CD4-positive, alpha-beta T cell (primary cell): ENCODE data around the gene BMS1. TPM values are rescaled to one million over a fixed set of nuclear protein-coding genes. Genes with fewer than 3 reads are reported as not detected.
"Not testable (repeated sequence)": the region's sequence is repeated elsewhere in the genome, so short reads cannot be mapped to it uniquely, and the experiment has no call there.

Experiments used
- ATAC-seq: fragments of 200-7000 bp; cut with Tn5 transposase; one replicate; pipeline ENCODE4 v1.10.0; 2022; ENCODE audit warnings: mild to moderate bottlenecking; ENCODE audit not compliant: poor library complexity
- CTCF ChIA-PET: fragments of 350-600 bp; sonication (Branson Sonifier 250); formaldehyde crosslinking; loops from one replicate; lab custom pipeline; 2021; ENCODE audit warnings: antibody characterized with exemption, inconsistent platforms; lab: Charles Lee
- POLR2A ChIA-PET: fragments of 350-600 bp; sonication (Branson Sonifier 250); formaldehyde crosslinking; loops from one replicate; lab custom pipeline; 2021; ENCODE audit warnings: antibody characterized with exemption, inconsistent platforms; lab: Charles Lee
- DNase-seq, 14 experiments: peaks; one replicate each; pipeline ENCODE4 v3.0.0-alpha.2; 2013 to 2020; ENCODE audit warnings: mixed read lengths in 2 of 14
- H3K27ac ChIP-seq, 2 donors: one replicate each; pipeline versions ENCODE4 v1.5.1 to v1.7.0; 2013; ENCODE audit warnings: low read length in 2 of 2, low read depth in 1 of 2, mild to moderate bottlenecking in 1 of 2
- H3K27me3 ChIP-seq, 2 experiments: 1 replicate in 1 of 2; 2 replicates in 1 of 2; pipeline versions ENCODE4 v1.6.1 to v1.7.0; 2013; ENCODE audit warnings: low read length in 2 of 2, control low read depth in 1 of 2, mild to moderate bottlenecking in 1 of 2, moderate library complexity in 1 of 2; ENCODE audit not compliant: insufficient read depth in 2 of 2, control insufficient read depth in 1 of 2
- H3K36me3 ChIP-seq: one replicate; pipeline ENCODE4 v1.6.1; 2013; ENCODE audit warnings: low read length, control low read depth; ENCODE audit not compliant: insufficient read depth
- H3K4me1 ChIP-seq: one replicate; pipeline ENCODE4 v1.6.1; 2013; ENCODE audit warnings: low read length, control low read depth; ENCODE audit not compliant: insufficient read depth
- H3K4me3 ChIP-seq: one replicate; pipeline ENCODE4 v1.5.1; 2013; ENCODE audit warnings: mild to moderate bottlenecking, low read length, moderate library complexity
- H3K9me3 ChIP-seq, 2 experiments: 1 replicate in 1 of 2; 2 replicates in 1 of 2; pipeline versions ENCODE4 v1.6.1 to v1.7.0; 2013; ENCODE audit warnings: low read length in 2 of 2, mild to moderate bottlenecking in 2 of 2, control low read depth in 1 of 2, moderate library complexity in 1 of 2; ENCODE audit not compliant: control insufficient read depth in 1 of 2, insufficient read depth in 1 of 2
- H3K27ac Mint-ChIP-seq: one replicate; pipeline ENCODE4 v1.8.0; 2020; ENCODE audit warnings: mixed read lengths
- H3K27me3 Mint-ChIP-seq: one replicate; pipeline ENCODE4 v1.8.0; 2021; ENCODE audit warnings: mixed read lengths
- H3K36me3 Mint-ChIP-seq: one replicate; pipeline ENCODE4 v1.8.0; 2021; ENCODE audit warnings: low read depth, mixed read lengths
- H3K4me1 Mint-ChIP-seq: one replicate; pipeline ENCODE4 v1.8.0; 2021; ENCODE audit warnings: low read depth, mixed read lengths
- H3K4me3 Mint-ChIP-seq: one replicate; pipeline ENCODE4 v1.8.0; 2020; ENCODE audit warnings: mild to moderate bottlenecking, mixed read lengths
- H3K9me3 Mint-ChIP-seq: one replicate; pipeline ENCODE4 v1.8.0; 2020; ENCODE audit warnings: mixed read lengths
- CTCF ChIP-seq: fragments of 200-600 bp; IDR thresholded peaks from one replicate; pipeline ENCODE4 v1.8.0; 2022; ENCODE audit warnings: antibody characterized with exemption, mild to moderate bottlenecking
- intact Hi-C, 2 experiments: fragments of 100-400 bp; cut with DNase I in 1 of 2; cut with micrococcal nuclease in 1 of 2; formaldehyde crosslinking; loops; one replicate each; pipeline versions ENCODE4 v1.15.1 to v1.9.0; 2023 to 2025; cut with DNase I, micrococcal nuclease
- total RNA-seq, 174 experiments: library from RNA in 2 of 174; stranded (reverse) in 2 of 174; gene quantifications; one replicate each; pipeline ENCODE4 v1.2.3 and lab custom pipeline; 2021 to 2026

BMS1 gene
- total RNA-seq, 2 experiments from 2014 or later = 13.8 to 15.3 TPM

GRCh38 chr10:42827201-42827600 is 44.6 kb downstream of the BMS1 start:
- intact Hi-C loops = no loop called here
- H3K27me3 ChIP-seq = no peaks in the 10 kb centered on the region
- Mint-ChIP-seq H3K36me3 (peaks cover 98% of the 10 kb centered on the region), H3K27ac (no peak overlapping the region), H3K4me3 (no peak overlapping the region), H3K27me3 (no peaks in the 10 kb centered on the region), H3K9me3 (no peaks in the 10 kb centered on the region), H3K4me1 (peaks cover 10% of the 10 kb centered on the region)
- ChIA-PET POLR2A (no interaction called here), CTCF (no interaction called here)
- no peak overlapping the region for H3K27ac ChIP-seq
- DNase-seq = no peak
- no peak for ATAC-seq
- no peaks in the 10 kb centered on the region for H3K4me1 ChIP-seq
- TF ChIP-seq CTCF = no peak
- no peaks in the 10 kb centered on the region for H3K9me3 ChIP-seq
- H3K4me3 ChIP-seq = no peak overlapping the region
- H3K36me3 ChIP-seq = peaks cover 64% of the 10 kb centered on the region

- H3K27ac Mint-ChIP-seq, H3K27me3 Mint-ChIP-seq, intact Hi-C loops, H3K9me3 ChIP-seq, H3K4me3 Mint-ChIP-seq, H3K4me3 ChIP-seq, H3K4me1 ChIP-seq, POLR2A ChIA-PET, DNase-seq, H3K27me3 ChIP-seq, CTCF ChIA-PET, H3K4me1 Mint-ChIP-seq, ATAC-seq, H3K9me3 Mint-ChIP-seq, H3K27ac ChIP-seq: not testable (repeated sequence)
- peaks cover 90% of the 10 kb centered on the region for H3K36me3 Mint-ChIP-seq
- H3K36me3 ChIP-seq = peaks cover 56% of the 10 kb centered on the region
Observed at GRCh38 chr10:42828391-42828790, 45.8 kb downstream of the BMS1 start.

GRCh38 chr10:42830237-42830636 is 47.6 kb downstream of the BMS1 start:
- no peak for ATAC-seq
- no peak for TF ChIP-seq CTCF
- Mint-ChIP-seq H3K36me3 (peaks cover 71% of the 10 kb centered on the region), H3K9me3 (no peaks in the 10 kb centered on the region), H3K4me3 (no peak overlapping the region), H3K4me1 (no peaks in the 10 kb centered on the region), H3K27ac (no peak overlapping the region), H3K27me3 (no peaks in the 10 kb centered on the region)
- Histone ChIP-seq H3K9me3 (no peaks in the 10 kb centered on the region), H3K4me3 (no peak overlapping the region), H3K36me3 (peaks cover 38% of the 10 kb centered on the region), H3K4me1 (no peaks in the 10 kb centered on the region), H3K27me3 (no peaks in the 10 kb centered on the region), H3K27ac (no peak overlapping the region)
- ChIA-PET CTCF (no interaction called here), POLR2A (no interaction called here)
- intact Hi-C loops = no loop called here
- DNase-seq = no peak

GRCh38 chr10:42836096-42836495 is 53.5 kb downstream of the BMS1 start:
- Mint-ChIP-seq H3K27me3 (peaks cover 23% of the 10 kb centered on the region), H3K4me1 (no peaks in the 10 kb centered on the region), H3K27ac (no peak overlapping the region), H3K4me3 (no peak overlapping the region), H3K36me3 (peaks cover 15% of the 10 kb centered on the region), H3K9me3 (no peaks in the 10 kb centered on the region)
- intact Hi-C loops = no loop called here
- no peak overlapping the region for H3K27ac ChIP-seq
- ATAC-seq (no peak), DNase-seq (no peak)
- H3K36me3 ChIP-seq = peaks cover 7% of the 10 kb centered on the region
- CTCF ChIA-PET = no interaction called here
- H3K4me1 ChIP-seq = no peaks in the 10 kb centered on the region
- POLR2A ChIA-PET = no interaction called here
- TF ChIP-seq CTCF = no peak
- H3K4me3 ChIP-seq = no peak overlapping the region
- no peaks in the 10 kb centered on the region for H3K9me3 ChIP-seq
- H3K27me3 ChIP-seq = peaks cover 15 to 19% of the 10 kb centered on the region in 2 experiments
